ENCODE measurements around the gene GDF10. TPM values are rescaled to one million over a fixed set of nuclear protein-coding genes. Genes with fewer than 3 reads are reported as not detected.

The GDF10 gene
- not detected in 2 replicates for total RNA-seq (2014; rRNA removed; shearing (Covaris generic))

GRCh38 chr10:47299611-47300428 lies at the start of gene GDF10:
Gene GDF10 (plus strand): TSS chr10:47300197. CDS start chr10:47300652, 455 bp downstream.
- H3K27me3 ChIP-seq (ENCODE audit: control insufficient read depth, insufficient read depth, low read length) = peaks cover 30% of the 10 kb centered on the region
- peak within 1 kb of the TSS; percentile 44 for H3K4me3 ChIP-seq (ENCODE audit: insufficient read depth, low read depth, low read length)
- peak; percentile 85 for DNase-seq
- no peaks in the 10 kb centered on the region for H3K36me3 ChIP-seq (replicated peaks; ENCODE audit: control insufficient read depth, insufficient read depth, low read length)

DNA sequence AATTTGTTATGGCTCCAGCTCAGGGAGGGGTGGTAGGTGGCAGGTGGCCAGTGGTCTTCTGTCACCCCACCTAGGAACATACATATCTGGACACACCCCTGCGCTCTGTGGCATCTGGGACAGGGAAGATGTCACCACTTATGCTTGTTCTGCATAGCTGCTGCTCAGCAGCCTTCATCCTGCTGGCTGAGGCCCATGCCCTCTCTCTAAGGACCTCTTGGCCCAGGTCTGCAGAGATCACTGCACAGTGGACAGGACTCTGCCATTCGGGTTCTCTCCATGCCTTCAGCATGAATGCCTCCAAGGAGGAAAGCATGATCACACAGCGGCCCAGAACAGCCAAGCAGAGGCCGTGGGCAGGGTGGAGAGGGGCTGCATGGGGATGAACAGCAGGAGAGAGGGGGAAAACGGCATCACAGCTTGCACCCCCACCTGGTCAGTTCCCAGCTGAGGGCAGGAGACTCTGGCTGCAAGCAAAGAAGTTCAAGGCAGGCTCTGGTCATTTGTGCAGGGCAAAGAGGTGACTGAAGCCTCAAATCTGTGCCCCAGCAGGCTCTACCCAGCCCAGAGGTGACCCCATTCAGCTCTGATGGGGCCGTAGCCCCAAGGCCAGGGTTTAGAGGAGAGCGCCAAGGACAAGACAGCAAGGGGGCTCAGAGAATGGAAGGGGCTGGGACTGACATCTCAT lies 47.8 kb upstream of the GDF10 start:
- Histone ChIP-seq H3K27me3 (ENCODE audit: control insufficient read depth, insufficient read depth, low read length) (no peaks in the 10 kb centered on the region), H3K4me3 (ENCODE audit: insufficient read depth, low read depth, low read length) (no peak overlapping the region), H3K36me3 (replicated peaks; ENCODE audit: control insufficient read depth, insufficient read depth, low read length) (no peaks in the 10 kb centered on the region)
- no peak for DNase-seq

GRCh38 chr10:47253030-47253637 lies 46.9 kb upstream of the GDF10 start:
- no peak for DNase-seq
- Histone ChIP-seq H3K27me3 (ENCODE audit: control insufficient read depth, insufficient read depth, low read length) (no peaks in the 10 kb centered on the region), H3K4me3 (ENCODE audit: insufficient read depth, low read depth, low read length) (no peak overlapping the region), H3K36me3 (replicated peaks; ENCODE audit: control insufficient read depth, insufficient read depth, low read length) (no peaks in the 10 kb centered on the region)

DNA sequence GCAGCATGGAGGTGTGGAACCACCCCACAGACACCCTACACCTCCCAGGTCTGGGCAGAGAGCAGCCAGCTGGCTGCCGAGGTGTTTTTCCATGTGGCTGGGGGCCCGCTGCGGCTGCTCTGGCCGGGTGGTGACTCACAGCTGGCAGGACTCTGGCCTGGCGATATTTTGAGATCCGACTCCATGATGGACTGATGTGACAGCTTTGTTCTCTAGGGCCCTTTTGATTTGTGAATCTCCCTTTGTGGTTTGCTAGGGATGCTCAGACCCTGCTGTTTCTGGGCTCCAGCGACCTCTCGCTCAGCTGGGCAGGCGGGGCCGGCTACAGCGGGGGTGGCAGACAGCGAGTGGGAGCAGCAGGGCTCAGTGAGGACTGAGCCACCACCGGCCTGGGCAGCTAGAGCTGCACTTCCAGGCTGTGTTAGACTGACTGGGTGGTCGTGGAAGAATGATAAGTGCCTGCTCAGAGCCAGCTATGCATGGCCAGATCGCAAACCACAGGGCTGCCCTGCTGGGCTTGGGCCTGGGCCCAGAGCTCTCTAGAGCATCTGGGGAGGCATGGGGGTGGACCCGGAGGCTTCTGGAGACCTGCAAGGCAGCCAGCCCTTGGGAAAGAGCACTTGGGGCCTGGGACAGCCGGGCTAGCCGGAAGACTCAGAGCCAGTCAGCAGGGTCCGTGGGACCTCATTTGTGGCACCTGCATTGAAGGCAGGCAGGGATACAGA lies 46.2 kb upstream of the GDF10 start:
- no peak for DNase-seq
- H3K27me3 ChIP-seq (ENCODE audit: control insufficient read depth, insufficient read depth, low read length) = no peaks in the 10 kb centered on the region
- H3K36me3 ChIP-seq (replicated peaks; ENCODE audit: control insufficient read depth, insufficient read depth, low read length) = no peaks in the 10 kb centered on the region
- H3K4me3 ChIP-seq (ENCODE audit: insufficient read depth, low read depth, low read length) = no peak overlapping the region

GRCh38 chr10:47254611-47255010 lies 45.4 kb upstream of the GDF10 start:
- DNase-seq = no peak
- H3K36me3 ChIP-seq (replicated peaks; ENCODE audit: control insufficient read depth, insufficient read depth, low read length) = no peaks in the 10 kb centered on the region
- H3K4me3 ChIP-seq (ENCODE audit: insufficient read depth, low read depth, low read length) = no peak overlapping the region
- H3K27me3 ChIP-seq (ENCODE audit: control insufficient read depth, insufficient read depth, low read length) = no peaks in the 10 kb centered on the region

- DNase-seq = no peak
Observed at GRCh38 chr10:47255033-47255813, 44.8 kb upstream of the GDF10 start.

GRCh38 chr10:47255866-47256265 lies 44.1 kb upstream of the GDF10 start:
- H3K4me3 ChIP-seq (ENCODE audit: insufficient read depth, low read depth, low read length) = no peak overlapping the region
- DNase-seq = no peak
- H3K27me3 ChIP-seq (ENCODE audit: control insufficient read depth, insufficient read depth, low read length) = no peaks in the 10 kb centered on the region
- H3K36me3 ChIP-seq (replicated peaks; ENCODE audit: control insufficient read depth, insufficient read depth, low read length) = no peaks in the 10 kb centered on the region

More at GRCh38 chr10:47255033-47255813, 44.8 kb upstream of the GDF10 start:
- no peaks in the 10 kb centered on the region for H3K36me3 ChIP-seq (replicated peaks; ENCODE audit: control insufficient read depth, insufficient read depth, low read length)
- no peaks in the 10 kb centered on the region for H3K27me3 ChIP-seq (ENCODE audit: control insufficient read depth, insufficient read depth, low read length)
- H3K4me3 ChIP-seq (ENCODE audit: insufficient read depth, low read depth, low read length) = no peak overlapping the region

- H3K36me3 ChIP-seq (replicated peaks; ENCODE audit: control insufficient read depth, insufficient read depth, low read length) = no peaks in the 10 kb centered on the region
- DNase-seq = no peak
- no peak overlapping the region for H3K4me3 ChIP-seq (ENCODE audit: insufficient read depth, low read depth, low read length)
- H3K27me3 ChIP-seq (ENCODE audit: control insufficient read depth, insufficient read depth, low read length) = no peaks in the 10 kb centered on the region
Observed at GRCh38 chr10:47256751-47257336, 43.2 kb upstream of the GDF10 start.

- DNase-seq = no peak
- Histone ChIP-seq H3K4me3 (ENCODE audit: insufficient read depth, low read depth, low read length) (no peak overlapping the region), H3K27me3 (ENCODE audit: control insufficient read depth, insufficient read depth, low read length) (no peaks in the 10 kb centered on the region), H3K36me3 (replicated peaks; ENCODE audit: control insufficient read depth, insufficient read depth, low read length) (no peaks in the 10 kb centered on the region)
Observed at GRCh38 chr10:47257396-47258120, 42.4 kb upstream of the GDF10 start.

DNA sequence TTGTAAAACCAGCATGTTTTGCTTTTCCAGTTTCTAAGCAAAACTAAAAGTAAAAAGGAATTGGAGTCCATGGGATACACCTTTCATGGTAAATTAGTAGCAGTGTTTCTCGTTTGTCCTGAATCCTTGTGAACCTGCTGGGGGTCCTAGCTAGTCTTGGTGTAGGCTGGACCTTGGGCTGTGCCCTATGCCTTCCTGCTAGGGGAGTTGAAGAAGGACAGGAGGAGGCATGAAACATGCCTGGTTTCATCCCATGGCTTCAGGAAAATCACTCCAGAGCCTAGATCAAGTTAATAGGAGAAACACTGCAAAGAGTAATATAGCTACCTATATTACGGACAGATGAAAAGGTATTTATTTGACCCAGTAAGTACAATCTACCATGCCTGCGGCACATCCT lies 41.1 kb upstream of the GDF10 start:
- no peak for DNase-seq
- no peaks in the 10 kb centered on the region for H3K27me3 ChIP-seq (ENCODE audit: control insufficient read depth, insufficient read depth, low read length)

GRCh38 chr10:47259466-47259865 lies 40.5 kb upstream of the GDF10 start:
- H3K36me3 ChIP-seq (replicated peaks; ENCODE audit: control insufficient read depth, insufficient read depth, low read length) = no peaks in the 10 kb centered on the region
- H3K4me3 ChIP-seq (ENCODE audit: insufficient read depth, low read depth, low read length) = no peak overlapping the region
- no peak for DNase-seq
- H3K27me3 ChIP-seq (ENCODE audit: control insufficient read depth, insufficient read depth, low read length) = no peaks in the 10 kb centered on the region

More for the DNA sequence above, 41.1 kb upstream of the GDF10 start:
- no peak overlapping the region for H3K4me3 ChIP-seq (ENCODE audit: insufficient read depth, low read depth, low read length)
- no peaks in the 10 kb centered on the region for H3K36me3 ChIP-seq (replicated peaks; ENCODE audit: control insufficient read depth, insufficient read depth, low read length)

DNA sequence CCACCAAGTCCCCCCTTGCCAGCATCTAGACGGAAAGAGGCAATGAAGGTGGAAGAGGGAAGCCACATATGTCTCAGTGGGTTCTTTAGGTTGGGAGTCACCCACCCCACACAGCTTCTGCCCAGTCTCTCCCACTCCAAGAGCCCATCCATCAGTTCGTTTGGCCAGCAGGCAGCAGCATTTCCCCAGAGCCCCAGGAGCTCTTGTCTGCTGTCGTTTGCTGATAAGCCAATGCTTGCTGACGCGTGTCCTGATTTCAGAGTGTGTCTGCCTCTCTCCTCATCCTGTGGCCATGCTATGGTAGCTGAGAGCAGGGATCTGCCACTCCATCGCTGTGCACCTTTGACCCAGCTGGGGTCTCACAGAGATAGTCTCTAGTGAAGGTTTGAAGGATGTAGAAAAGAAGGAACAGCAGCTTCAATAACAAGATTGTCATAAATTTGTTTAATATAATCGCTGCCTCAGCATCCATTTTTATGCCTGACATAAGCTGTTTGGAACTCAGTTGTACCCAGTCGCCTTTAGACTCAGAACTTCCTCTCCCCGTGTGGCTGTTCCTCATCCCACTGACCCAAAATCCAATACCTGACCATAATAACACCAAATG lies 39.4 kb upstream of the GDF10 start:
- DNase-seq = peak; percentile 30
- H3K4me3 ChIP-seq (ENCODE audit: insufficient read depth, low read depth, low read length) = no peak overlapping the region
- H3K36me3 ChIP-seq (replicated peaks; ENCODE audit: control insufficient read depth, insufficient read depth, low read length) = no peaks in the 10 kb centered on the region
- no peaks in the 10 kb centered on the region for H3K27me3 ChIP-seq (ENCODE audit: control insufficient read depth, insufficient read depth, low read length)

DNA sequence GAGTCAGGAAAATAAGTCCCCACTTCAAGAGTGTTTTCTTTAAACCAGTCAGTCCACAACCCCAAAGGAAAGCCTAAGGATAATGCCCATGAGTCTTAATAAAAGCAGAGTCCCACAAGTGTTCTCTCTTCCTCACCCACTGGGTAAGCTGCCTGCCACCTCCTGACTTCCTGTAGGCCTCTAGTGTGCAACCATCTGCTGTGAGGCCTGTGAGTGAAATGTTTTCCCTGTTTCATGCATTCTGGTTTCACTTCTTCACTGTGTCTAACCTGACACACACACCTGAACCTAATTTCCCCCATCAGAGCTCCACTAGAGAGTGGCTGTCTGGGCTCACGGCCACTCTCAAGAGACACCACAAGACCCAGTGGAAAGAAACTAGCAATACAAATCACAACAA lies 38.9 kb upstream of the GDF10 start:
- no peaks in the 10 kb centered on the region for H3K27me3 ChIP-seq (ENCODE audit: control insufficient read depth, insufficient read depth, low read length)
- no peak overlapping the region for H3K4me3 ChIP-seq (ENCODE audit: insufficient read depth, low read depth, low read length)
- H3K36me3 ChIP-seq (replicated peaks; ENCODE audit: control insufficient read depth, insufficient read depth, low read length) = no peaks in the 10 kb centered on the region
- no peak for DNase-seq

Data from H7 (cell line).